ENCODE measurements around the gene ASAP3.

Gene ASAP3

GRCh38 chr1:23448846-23449245 is 35.1 kb downstream of the ASAP3 start:
- peaks cover 9% of the 10 kb centered on the region for H3K27me3 Mint-ChIP-seq
- ATAC-seq (replicated peaks; ENCODE audit: extremely low read depth, poor library complexity, severe bottlenecking) (no peak), DNase-seq (ENCODE audit: low spot score in 2 of 2) (no peak)
- peaks cover 15% of the 10 kb centered on the region for H3K4me1 Mint-ChIP-seq
- H3K27ac Mint-ChIP-seq (ENCODE audit: low read depth), result no peak overlapping the region
- peaks cover 2% of the 10 kb centered on the region for H3K36me3 Mint-ChIP-seq (ENCODE audit: insufficient read depth)
- no peaks in the 10 kb centered on the region for H3K9me3 Mint-ChIP-seq
- no peak overlapping the region for H3K4me3 Mint-ChIP-seq

GRCh38 chr1:23446661-23447310 is 37.2 kb downstream of the ASAP3 start:
- Mint-ChIP-seq H3K27me3 (no peaks in the 10 kb centered on the region), H3K4me1 (peaks cover 6% of the 10 kb centered on the region), H3K9me3 (no peaks in the 10 kb centered on the region), H3K27ac (ENCODE audit: low read depth) (no peak overlapping the region), H3K4me3 (no peak overlapping the region), H3K36me3 (ENCODE audit: insufficient read depth) (peaks cover 2% of the 10 kb centered on the region)
- DNase-seq (ENCODE audit: low spot score in 2 of 2), result no peak
- no peak for ATAC-seq (replicated peaks; ENCODE audit: extremely low read depth, poor library complexity, severe bottlenecking)

- ATAC-seq (replicated peaks; ENCODE audit: extremely low read depth, poor library complexity, severe bottlenecking), result no peak
- Mint-ChIP-seq H3K9me3 (no peaks in the 10 kb centered on the region), H3K27ac (ENCODE audit: low read depth) (no peak overlapping the region), H3K36me3 (ENCODE audit: insufficient read depth) (no peaks in the 10 kb centered on the region), H3K4me3 (no peak overlapping the region), H3K27me3 (no peaks in the 10 kb centered on the region), H3K4me1 (no peaks in the 10 kb centered on the region)
- no peak for DNase-seq (ENCODE audit: low spot score in 2 of 2)
Measured at GRCh38 chr1:23444596-23445390, 39.2 kb downstream of the ASAP3 start.

- Mint-ChIP-seq H3K9me3 (no peaks in the 10 kb centered on the region), H3K36me3 (ENCODE audit: insufficient read depth) (no peaks in the 10 kb centered on the region), H3K4me1 (no peaks in the 10 kb centered on the region), H3K27me3 (no peaks in the 10 kb centered on the region), H3K27ac (ENCODE audit: low read depth) (no peak overlapping the region), H3K4me3 (no peak overlapping the region)
- DNase-seq (ENCODE audit: low spot score in 2 of 2) (no peak), ATAC-seq (replicated peaks; ENCODE audit: extremely low read depth, poor library complexity, severe bottlenecking) (no peak)
Measured at GRCh38 chr1:23444104-23444533, 39.9 kb downstream of the ASAP3 start.

GRCh38 chr1:23442751-23443150 is 41.2 kb downstream of the ASAP3 start:
- ATAC-seq (replicated peaks; ENCODE audit: extremely low read depth, poor library complexity, severe bottlenecking), result no peak
- Mint-ChIP-seq H3K27ac (ENCODE audit: low read depth) (no peak overlapping the region), H3K27me3 (peaks cover 7% of the 10 kb centered on the region), H3K9me3 (no peaks in the 10 kb centered on the region), H3K4me1 (no peaks in the 10 kb centered on the region), H3K36me3 (ENCODE audit: insufficient read depth) (no peaks in the 10 kb centered on the region), H3K4me3 (no peak overlapping the region)
- no peak for DNase-seq (ENCODE audit: low spot score in 2 of 2)

- no peak overlapping the region for H3K27ac Mint-ChIP-seq (ENCODE audit: low read depth)
- DNase-seq (ENCODE audit: low spot score in 2 of 2) (no peak), ATAC-seq (replicated peaks; ENCODE audit: extremely low read depth, poor library complexity, severe bottlenecking) (no peak)
- no peak overlapping the region for H3K4me3 Mint-ChIP-seq
- no peaks in the 10 kb centered on the region for H3K36me3 Mint-ChIP-seq (ENCODE audit: insufficient read depth)
- peaks cover 12% of the 10 kb centered on the region for H3K27me3 Mint-ChIP-seq
- no peaks in the 10 kb centered on the region for H3K4me1 Mint-ChIP-seq
- H3K9me3 Mint-ChIP-seq, result no peaks in the 10 kb centered on the region
Measured at GRCh38 chr1:23441446-23442148, 42.4 kb downstream of the ASAP3 start.

- ATAC-seq (replicated peaks; ENCODE audit: extremely low read depth, poor library complexity, severe bottlenecking) (no peak), DNase-seq (ENCODE audit: low spot score in 2 of 2) (no peak)
- no peak overlapping the region for H3K27ac Mint-ChIP-seq (ENCODE audit: low read depth)
- no peaks in the 10 kb centered on the region for H3K4me1 Mint-ChIP-seq
- H3K27me3 Mint-ChIP-seq, result peaks cover 35% of the 10 kb centered on the region
- H3K4me3 Mint-ChIP-seq, result no peak overlapping the region
- H3K9me3 Mint-ChIP-seq, result no peaks in the 10 kb centered on the region
- no peaks in the 10 kb centered on the region for H3K36me3 Mint-ChIP-seq (ENCODE audit: insufficient read depth)
Measured at GRCh38 chr1:23438545-23438944, 45.4 kb downstream of the ASAP3 start.

- Mint-ChIP-seq H3K27ac (ENCODE audit: low read depth) (no peak overlapping the region), H3K4me1 (no peaks in the 10 kb centered on the region), H3K36me3 (ENCODE audit: insufficient read depth) (no peaks in the 10 kb centered on the region), H3K9me3 (no peaks in the 10 kb centered on the region), H3K27me3 (peaks cover 48% of the 10 kb centered on the region), H3K4me3 (no peak overlapping the region)
- ATAC-seq (replicated peaks; ENCODE audit: extremely low read depth, poor library complexity, severe bottlenecking) (no peak), DNase-seq (ENCODE audit: low spot score in 2 of 2) (no peak)
Measured at GRCh38 chr1:23437355-23437664, 46.7 kb downstream of the ASAP3 start.

- no peak overlapping the region for H3K27ac Mint-ChIP-seq (ENCODE audit: low read depth)
- peaks cover 52% of the 10 kb centered on the region for H3K27me3 Mint-ChIP-seq
- H3K9me3 Mint-ChIP-seq, result no peaks in the 10 kb centered on the region
- no peaks in the 10 kb centered on the region for H3K36me3 Mint-ChIP-seq (ENCODE audit: insufficient read depth)
- no peak for ATAC-seq (replicated peaks; ENCODE audit: extremely low read depth, poor library complexity, severe bottlenecking)
- H3K4me3 Mint-ChIP-seq, result no peak overlapping the region
- no peak for DNase-seq (ENCODE audit: low spot score in 2 of 2)
- no peaks in the 10 kb centered on the region for H3K4me1 Mint-ChIP-seq
Measured at GRCh38 chr1:23436520-23437354, 47.2 kb downstream of the ASAP3 start.

GRCh38 chr1:23434260-23434775 is 49.7 kb downstream of the ASAP3 start:
- ATAC-seq (replicated peaks; ENCODE audit: extremely low read depth, poor library complexity, severe bottlenecking), result no peak
- Mint-ChIP-seq H3K36me3 (ENCODE audit: insufficient read depth) (no peaks in the 10 kb centered on the region), H3K4me3 (no peak overlapping the region), H3K27me3 (peaks cover 52% of the 10 kb centered on the region), H3K9me3 (no peaks in the 10 kb centered on the region), H3K4me1 (no peaks in the 10 kb centered on the region), H3K27ac (ENCODE audit: low read depth) (no peak overlapping the region)
- DNase-seq (ENCODE audit: low spot score in 2 of 2), result no peak

GRCh38 chr1:23433122-23433521 is 50.9 kb downstream of the ASAP3 start:
- Mint-ChIP-seq H3K27ac (ENCODE audit: low read depth) (no peak overlapping the region), H3K4me3 (no peak overlapping the region), H3K36me3 (ENCODE audit: insufficient read depth) (no peaks in the 10 kb centered on the region), H3K27me3 (peaks cover 48% of the 10 kb centered on the region), H3K4me1 (no peaks in the 10 kb centered on the region), H3K9me3 (no peaks in the 10 kb centered on the region)
- ATAC-seq (replicated peaks; ENCODE audit: extremely low read depth, poor library complexity, severe bottlenecking) (no peak), DNase-seq (ENCODE audit: low spot score in 2 of 2) (no peak)

- Mint-ChIP-seq H3K4me1 (no peaks in the 10 kb centered on the region), H3K36me3 (ENCODE audit: insufficient read depth) (no peaks in the 10 kb centered on the region), H3K4me3 (no peak overlapping the region)
Measured at GRCh38 chr1:23431431-23431830, 52.5 kb downstream of the ASAP3 start.

More at GRCh38 chr1:23431431-23431830, 52.5 kb downstream of the ASAP3 start:
- Mint-ChIP-seq H3K27me3 (peaks cover 41% of the 10 kb centered on the region), H3K27ac (ENCODE audit: low read depth) (no peak overlapping the region), H3K9me3 (no peaks in the 10 kb centered on the region)
- ATAC-seq (replicated peaks; ENCODE audit: extremely low read depth, poor library complexity, severe bottlenecking) (no peak), DNase-seq (ENCODE audit: low spot score in 2 of 2) (no peak)

All from central memory CD8-positive, alpha-beta T cell (primary cell).